ENCODE measurements around the gene ZBTB40.

ZBTB40 gene

DNA sequence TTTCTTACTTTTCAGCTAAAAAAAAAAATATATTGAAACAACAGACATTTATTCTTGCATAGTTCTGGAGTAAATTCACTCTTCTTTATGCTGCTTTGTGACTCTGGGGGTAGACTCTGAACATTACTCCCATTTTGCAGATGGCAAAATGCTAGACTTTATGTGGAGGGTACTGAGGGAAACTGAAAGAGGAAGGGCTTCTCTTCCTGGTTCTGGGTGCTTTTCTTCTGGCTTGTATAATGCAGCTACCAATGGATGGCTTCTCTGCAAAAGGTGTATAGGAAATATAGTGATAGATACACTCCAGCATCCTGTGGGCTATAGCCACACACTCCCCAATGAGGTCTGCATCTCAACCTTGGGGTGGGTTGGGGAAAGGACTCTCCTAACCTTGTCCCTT, 19.7 kb upstream of the ZBTB40 start:
- DNase-seq (ENCODE audit: low read depth in 2 of 2), result no peak

GRCh38 chr1:22434717-22435116, 16.9 kb upstream of the ZBTB40 start:
- DNase-seq (ENCODE audit: low read depth in 2 of 2), result no peak

DNA sequence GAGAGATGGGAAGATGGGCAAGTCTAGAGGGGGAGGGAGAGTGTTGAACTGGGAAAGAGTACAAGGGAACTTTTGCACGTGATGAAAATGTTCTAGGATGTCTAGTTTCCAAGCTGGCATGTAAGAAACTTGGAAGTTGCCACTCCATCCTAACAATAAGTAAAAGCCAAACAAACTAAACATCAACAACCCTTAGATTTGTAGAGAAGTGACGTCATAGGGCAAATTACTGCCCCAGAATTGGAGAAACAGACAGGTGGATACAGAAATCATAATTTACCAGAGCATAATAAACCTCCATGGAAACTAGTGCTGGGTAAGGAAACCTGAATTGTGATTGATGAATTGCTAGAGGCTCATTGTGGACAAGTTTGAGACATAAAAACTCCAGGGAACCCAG, 14.7 kb upstream of the ZBTB40 start:
- DNase-seq (ENCODE audit: low read depth in 2 of 2), result no peak

- no peak for DNase-seq (ENCODE audit: low read depth in 2 of 2)
These were observed 14.1 kb upstream of the ZBTB40 start for GRCh38 chr1:22437573-22437972.

- no peak for DNase-seq (ENCODE audit: low read depth in 2 of 2)
These were observed 11.1 kb upstream of the ZBTB40 start for GRCh38 chr1:22440582-22440981.

DNA sequence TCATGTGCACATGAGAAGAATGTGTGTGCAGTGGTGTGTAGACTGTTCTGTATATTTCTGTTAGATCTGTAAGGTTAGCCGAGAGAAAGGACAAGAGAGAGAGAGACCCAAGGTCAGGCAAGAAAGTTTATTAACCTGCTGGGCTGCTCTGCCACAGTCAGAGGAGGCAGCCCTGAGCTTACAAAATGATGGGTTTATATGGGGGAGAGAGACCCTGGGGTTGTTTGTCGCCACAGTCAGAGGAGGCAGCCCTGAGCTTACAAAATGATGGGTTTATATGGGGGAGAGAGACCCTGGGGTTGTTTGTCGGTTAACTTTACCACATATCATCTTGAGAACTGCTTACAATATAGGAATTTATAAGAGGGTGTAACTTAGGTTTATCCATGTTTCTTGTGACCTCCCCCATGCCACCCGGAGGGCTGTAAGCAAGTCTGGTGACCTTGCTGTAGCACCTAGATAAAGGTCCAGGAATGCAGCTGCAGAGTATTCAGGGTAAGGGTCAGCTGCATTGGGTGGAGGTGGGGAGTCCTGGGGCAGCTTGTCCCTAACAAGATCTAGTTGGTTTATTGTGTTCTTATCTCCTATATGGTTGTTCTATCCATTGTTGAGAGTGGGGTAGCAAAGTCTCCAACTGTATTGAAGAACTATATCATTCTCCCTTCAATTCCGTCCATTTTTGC, 9.3 kb upstream of the ZBTB40 start:
- no peak for DNase-seq (ENCODE audit: low read depth in 2 of 2)

GRCh38 chr1:22443332-22443731, 8.3 kb upstream of the ZBTB40 start:
- no peak for DNase-seq (ENCODE audit: low read depth in 2 of 2)

DNA sequence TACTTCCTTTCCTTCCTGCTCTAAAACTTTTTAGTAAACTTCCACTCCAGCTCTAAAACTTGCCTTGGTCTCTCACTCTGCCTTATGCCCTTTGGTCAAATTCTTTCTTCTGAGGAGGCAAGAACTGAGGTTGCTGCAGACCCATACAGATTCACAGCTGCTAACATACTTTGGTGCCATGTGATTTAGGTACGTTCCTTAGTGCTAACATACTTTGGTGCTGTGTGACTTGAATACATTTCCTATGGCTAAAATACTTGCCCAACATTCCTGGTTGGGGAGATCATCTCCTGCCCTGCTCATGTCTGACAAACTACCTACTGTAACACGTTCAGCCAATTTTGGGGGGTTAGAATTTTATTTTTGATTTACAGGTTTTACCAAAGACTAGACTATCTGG, 6.8 kb upstream of the ZBTB40 start:
- no peak for DNase-seq (ENCODE audit: low read depth in 2 of 2)

DNA sequence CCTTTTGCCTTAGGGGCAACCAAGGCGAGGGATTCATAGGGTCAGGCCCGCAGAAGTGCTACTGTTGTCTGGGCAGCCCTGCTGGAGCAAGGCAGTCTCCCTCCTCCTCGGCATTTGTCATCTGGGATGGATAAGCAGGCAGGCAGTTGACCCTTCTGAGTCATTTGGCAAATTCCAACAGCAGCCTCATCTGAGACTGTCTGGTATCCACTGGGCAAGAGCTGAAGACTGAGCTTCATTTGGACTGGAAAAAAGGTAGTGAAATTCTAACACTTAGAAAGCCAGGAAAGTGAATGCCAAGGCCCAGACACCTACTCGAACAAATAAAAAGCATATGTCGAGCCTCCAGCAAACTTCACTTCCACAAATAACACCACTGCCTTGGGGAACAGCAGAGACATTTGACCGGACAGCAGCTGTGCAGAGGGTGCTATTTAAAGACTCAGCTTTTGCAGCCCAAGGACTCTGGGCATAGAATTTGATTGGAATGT, 4.0 kb upstream of the ZBTB40 start:
- no peak for DNase-seq (ENCODE audit: low read depth in 2 of 2)

GRCh38 chr1:22449636-22450035, 2.0 kb upstream of the ZBTB40 start:
- DNase-seq (ENCODE audit: low read depth in 2 of 2), result no peak

GRCh38 chr1:22450351-22451021, 1.2 kb upstream of the ZBTB40 start:
- DNase-seq (ENCODE audit: low read depth in 2 of 2), result no peak

GRCh38 chr1:22452481-22452957, 868 bp downstream of the ZBTB40 start:
- no peak for DNase-seq (ENCODE audit: low read depth in 2 of 2)

- DNase-seq (ENCODE audit: low read depth in 2 of 2), result no peak
These were observed 1.5 kb downstream of the ZBTB40 start for GRCh38 chr1:22453181-22453580.

GRCh38 chr1:22454476-22455056, 2.9 kb downstream of the ZBTB40 start:
- no peak for DNase-seq (ENCODE audit: low read depth in 2 of 2)

GRCh38 chr1:22457345-22457744, 5.7 kb downstream of the ZBTB40 start:
- DNase-seq (ENCODE audit: low read depth in 2 of 2), result no peak

DNA sequence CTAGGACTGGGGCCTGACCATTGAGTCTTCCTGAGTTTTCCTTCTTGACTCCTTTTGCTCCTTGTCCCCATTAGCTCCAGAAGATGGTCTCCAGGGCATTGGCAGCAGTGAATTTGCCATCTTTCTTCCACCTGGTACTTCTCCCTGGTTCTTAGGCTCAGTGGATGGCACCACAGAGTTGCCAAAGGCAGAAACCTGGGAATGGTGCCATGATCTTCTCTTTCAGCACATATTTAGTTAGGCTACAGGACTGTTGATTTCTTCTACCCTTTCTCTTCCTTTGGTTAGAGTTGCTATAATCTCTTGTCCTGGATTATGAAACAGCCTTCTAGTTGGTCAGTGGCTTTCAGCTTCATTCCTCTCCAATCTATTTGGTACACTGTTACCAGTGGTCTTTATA, 6.2 kb downstream of the ZBTB40 start:
- no peak for DNase-seq (ENCODE audit: low read depth in 2 of 2)

DNA sequence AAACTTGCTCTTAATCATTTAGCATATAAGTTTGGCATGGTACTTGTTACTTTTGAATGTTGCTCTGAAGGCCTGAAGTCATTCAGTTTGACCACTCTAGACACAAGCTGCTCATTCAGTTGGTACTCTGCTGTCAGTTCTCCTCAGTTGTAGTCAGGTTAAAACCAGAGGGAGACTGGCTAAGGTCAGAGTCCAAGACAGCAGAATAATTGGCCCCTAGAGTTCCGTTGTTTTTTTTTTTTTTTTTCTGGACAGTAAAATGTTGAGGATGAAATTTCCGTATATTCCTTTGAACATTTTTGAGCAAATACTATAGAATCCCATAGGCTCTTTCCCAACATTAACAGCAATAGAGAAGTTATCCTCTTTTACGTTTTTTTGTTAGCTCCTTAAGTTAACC, 9.4 kb downstream of the ZBTB40 start:
- no peak for DNase-seq (ENCODE audit: low read depth in 2 of 2)

- DNase-seq (ENCODE audit: low read depth in 2 of 2), result no peak
These were observed 10.3 kb downstream of the ZBTB40 start for GRCh38 chr1:22461678-22462527.

- no peak for DNase-seq (ENCODE audit: low read depth in 2 of 2)
These were observed 11.3 kb downstream of the ZBTB40 start for GRCh38 chr1:22462928-22463327.

- DNase-seq (ENCODE audit: low read depth in 2 of 2), result no peak
These were observed 13.4 kb downstream of the ZBTB40 start for GRCh38 chr1:22465015-22465565.

GRCh38 chr1:22465671-22466070, 14.0 kb downstream of the ZBTB40 start:
- DNase-seq (ENCODE audit: low read depth in 2 of 2), result no peak

GRCh38 chr1:22470227-22470626, 18.6 kb downstream of the ZBTB40 start:
- DNase-seq (ENCODE audit: low read depth in 2 of 2), result no peak

All from stimulated activated CD8-positive, alpha-beta memory T cell treated with anti-CD3 and anti-CD28 coated beads, Interleukin-15, amount 100 ng/mL, for 48 hours (primary cell).